Stimulated activated CD4-positive, alpha-beta T cell treated with anti-CD3 and anti-CD28 coated beads, TNF-alpha, amount 100 ng/mL, for 4 hours (primary cell): ENCODE results near the gene HSD17B3.
"Not testable (repeated sequence)": the region's sequence is repeated elsewhere in the genome, so short reads cannot be mapped to it uniquely, and the experiment has no call there.

Experiments used
- DNase-seq, 3 experiments: peaks; one replicate each; pipeline ENCODE4 v3.0.0-alpha.2; 2020; ENCODE audit warnings: low read depth in 3 of 3

Gene HSD17B3

GRCh38 chr9:96236337-96236736, 65.6 kb downstream of the HSD17B3 start:
- not testable (repeated sequence) for DNase-seq

GRCh38 chr9:96232539-96233241, 69.3 kb downstream of the HSD17B3 start:
- no peak for DNase-seq

GRCh38 chr9:96232164-96232538, 69.8 kb downstream of the HSD17B3 start:
- no peak for DNase-seq

GRCh38 chr9:96230002-96230401, 72.0 kb downstream of the HSD17B3 start:
- DNase-seq = no peak

GRCh38 chr9:96222132-96222531, 79.8 kb downstream of the HSD17B3 start:
- DNase-seq = no peak

- DNase-seq = no peak
These were observed 82.1 kb downstream of the HSD17B3 start for GRCh38 chr9:96219900-96220257.

GRCh38 chr9:96219026-96219899, 82.7 kb downstream of the HSD17B3 start:
- peak in 2 of 3 experiments; percentile 17 for DNase-seq

GRCh38 chr9:96217754-96218693, 84.0 kb downstream of the HSD17B3 start:
- peak; percentile 51 to 75 (median 53) for DNase-seq

GRCh38 chr9:96217294-96217707, 84.7 kb downstream of the HSD17B3 start:
- no peak for DNase-seq

GRCh38 chr9:96216583-96216982, 85.4 kb downstream of the HSD17B3 start:
- no peak for DNase-seq

- DNase-seq = no peak
These were observed 86.1 kb downstream of the HSD17B3 start for GRCh38 chr9:96215841-96216240.

- DNase-seq = no peak
These were observed 87.3 kb downstream of the HSD17B3 start for GRCh38 chr9:96214635-96215034.

- no peak for DNase-seq
These were observed 92.3 kb downstream of the HSD17B3 start for GRCh38 chr9:96209407-96210271.

GRCh38 chr9:96206156-96206751, 95.7 kb downstream of the HSD17B3 start:
- no peak for DNase-seq

- DNase-seq = no peak
These were observed 97.1 kb downstream of the HSD17B3 start for GRCh38 chr9:96204853-96205252.

- DNase-seq = no peak
These were observed 98.0 kb downstream of the HSD17B3 start for GRCh38 chr9:96203867-96204501.

- DNase-seq = no peak
These were observed 98.8 kb downstream of the HSD17B3 start for GRCh38 chr9:96202971-96203780.

- DNase-seq = no peak
These were observed 100.8 kb downstream of the HSD17B3 start for GRCh38 chr9:96201140-96201539.

- DNase-seq = no peak
These were observed 103.0 kb downstream of the HSD17B3 start for GRCh38 chr9:96199006-96199405.
